HepG2 (cell line): Measurements from ENCODE around the gene ACSM3.

Source experiments
- CERS6 ChIP-seq: sonication (generic); formaldehyde crosslinking; IDR thresholded peaks from 2 replicates; pipeline ENCODE4 v1.5.0; 2020; ENCODE audit warnings: missing genetic modification reagents
- CTCF ChIP-seq: sonication (generic); formaldehyde crosslinking; IDR thresholded peaks from 2 replicates; pipeline ENCODE4 v1.5.0; 2020; ENCODE audit warnings: mild to moderate bottlenecking, missing genetic modification reagents, moderate library complexity
- EEA1 ChIP-seq: sonication (generic); formaldehyde crosslinking; IDR thresholded peaks from 2 replicates; pipeline ENCODE4 v1.5.1; 2020; ENCODE audit warnings: mild to moderate bottlenecking, missing genetic modification reagents, borderline replicate concordance
- ELF4 ChIP-seq: sonication (generic); formaldehyde crosslinking; IDR thresholded peaks from 2 replicates; pipeline ENCODE4 v1.5.0; 2020; ENCODE audit warnings: missing genetic modification reagents, mild to moderate bottlenecking, moderate library complexity, borderline replicate concordance
- ISX ChIP-seq: sonication (generic); formaldehyde crosslinking; conservative IDR thresholded peaks from 2 replicates; pipeline ENCODE4 v1.5.0; 2020; ENCODE audit warnings: missing genetic modification reagents
- KAT2B ChIP-seq: fragments of 150-350 bp; IDR thresholded peaks from 2 replicates; pipeline ENCODE4 v1.6.1; 2014; ENCODE audit warnings: low read depth, low read length, borderline replicate concordance
- NR2F2 ChIP-seq: IDR thresholded peaks from 2 replicates; pipeline ENCODE4 v1.6.1; 2012; ENCODE audit warnings: low read depth, inconsistent platforms, borderline replicate concordance
- PBX3 ChIP-seq: sonication (generic); formaldehyde crosslinking; IDR thresholded peaks from 2 replicates; pipeline ENCODE4 v1.8.1; 2023; ENCODE audit warnings: missing genetic modification reagents, inconsistent platforms, borderline replicate concordance
- RAD51 ChIP-seq: fragments of 450-650 bp; IDR thresholded peaks from 2 replicates; pipeline ENCODE4 v1.6.1; 2016; ENCODE audit warnings: borderline replicate concordance
- RARG ChIP-seq: sonication (generic); formaldehyde crosslinking; IDR thresholded peaks from 2 replicates; pipeline ENCODE4 v1.4.0; 2020; ENCODE audit warnings: low read depth, mild to moderate bottlenecking, missing genetic modification reagents
- ZNF232 ChIP-seq: sonication (generic); formaldehyde crosslinking; IDR thresholded peaks from 2 replicates; pipeline ENCODE4 v1.4.0; 2020; ENCODE audit warnings: missing genetic modification reagents, borderline replicate concordance

- TF ChIP-seq EEA1 (CRISPR knock-in tag): no peak
- TF ChIP-seq PBX3: no peak
- TF ChIP-seq CTCF (CRISPR knock-in tag): no peak
- TF ChIP-seq CERS6: no peak
- no peak for TF ChIP-seq ZNF232 (CRISPR knock-in tag)
- TF ChIP-seq ELF4 (CRISPR knock-in tag): no peak
- TF ChIP-seq RARG (CRISPR knock-in tag): no peak
- no peak for TF ChIP-seq KAT2B
- TF ChIP-seq NR2F2: no peak
- TF ChIP-seq ISX (CRISPR knock-in tag): 0 out of 2 replicates have a peak, but pooled peaks have one; percentile 23
- TF ChIP-seq RAD51: no peak
Observed at GRCh38 chr16:20743591-20743990, 20.2 kb upstream of the ACSM3 start.
